DOHH2 (cell line): ENCODE data around the gene BORA.

Source experiments
- H3F3A ChIP-seq: fragments of 200-600 bp; sonication (generic), shearing (Covaris generic); 2 replicates; pipeline ENCODE4 v1.6.0; 2016; ENCODE audit warnings: antibody characterized with exemption, mild to moderate bottlenecking; ENCODE audit not compliant: control insufficient read depth, insufficient read depth
- H3K27ac ChIP-seq: fragments of 200-600 bp; sonication (generic); 2 replicates; pipeline ENCODE4 v1.5.1; 2014; ENCODE audit warnings: low read depth, mild to moderate bottlenecking, low read length, moderate library complexity
- H3K27me3 ChIP-seq: fragments of 200-600 bp; sonication (generic); 2 replicates; pipeline ENCODE4 v1.6.1; 2014; ENCODE audit warnings: mild to moderate bottlenecking, low read length, mixed read lengths; ENCODE audit not compliant: control insufficient read depth
- H3K36me3 ChIP-seq: fragments of 200-600 bp; sonication (generic); 2 replicates; pipeline ENCODE4 v1.6.1; 2014; ENCODE audit warnings: mild to moderate bottlenecking, low read length, moderate library complexity, mixed read lengths; ENCODE audit not compliant: control insufficient read depth
- H3K4me1 ChIP-seq: fragments of 200-600 bp; sonication (generic); 2 replicates; pipeline ENCODE4 v1.6.1; 2014; ENCODE audit warnings: mild to moderate bottlenecking, low read length, mixed read lengths; ENCODE audit not compliant: control insufficient read depth
- H3K4me2 ChIP-seq: fragments of 200-600 bp; sonication (generic); 2 replicates; pipeline ENCODE4 v1.6.0; 2014; ENCODE audit warnings: mild to moderate bottlenecking, low read length, moderate library complexity
- H3K4me3 ChIP-seq: fragments of 200-600 bp; sonication (generic); 2 replicates; pipeline ENCODE4 v1.5.1; 2014; ENCODE audit warnings: mild to moderate bottlenecking, low read length, mixed read lengths
- H3K79me2 ChIP-seq: fragments of 200-600 bp; sonication (generic); 2 replicates; pipeline ENCODE4 v1.6.1; 2014; ENCODE audit warnings: mild to moderate bottlenecking, low read length, mixed read lengths; ENCODE audit not compliant: control insufficient read depth
- H3K9me2 ChIP-seq: fragments of 200-600 bp; sonication (generic); replicated peaks from 2 replicates; pipeline ENCODE4 v1.6.1; 2014; ENCODE audit warnings: mild to moderate bottlenecking, low read length, mixed read lengths; ENCODE audit not compliant: control insufficient read depth
- H3K9me3 ChIP-seq: fragments of 200-600 bp; sonication (generic); 2 replicates; pipeline ENCODE4 v1.6.1; 2014; ENCODE audit warnings: antibody characterized with exemption, low read length, mixed read lengths; ENCODE audit not compliant: control insufficient read depth, insufficient read depth
- H4K20me1 ChIP-seq: fragments of 200-600 bp; sonication (generic); 2 replicates; pipeline ENCODE4 v1.6.0; 2014; ENCODE audit warnings: low read depth, mild to moderate bottlenecking, antibody characterized with exemption, low read length, moderate library complexity; ENCODE audit not compliant: control insufficient read depth, insufficient read depth
- EZH2phosphoT487 ChIP-seq: fragments of 200-600 bp; sonication (generic); IDR thresholded peaks from 2 replicates; pipeline ENCODE4 v1.6.1; 2017; ENCODE audit warnings: borderline replicate concordance, mild to moderate bottlenecking, antibody characterized with exemption, low read length, moderate library complexity, mixed read lengths
- TF ChIP-seq, protein P1 (sequence below): fragments of 200-600 bp; sonication (generic); IDR thresholded peaks from one replicate; pipeline ENCODE4 v1.5.1; 2014; ENCODE audit warnings: antibody characterized with exemption, mild to moderate bottlenecking, low read depth, low read length; ENCODE audit not compliant: poor library complexity, severe bottlenecking

The BORA gene

GRCh38 chr13:72792640-72793039 is 64.9 kb downstream of the BORA start:
- peaks cover 42% of the 10 kb centered on the region for H3K79me2 ChIP-seq
- H3K4me2 ChIP-seq = no peak overlapping the region
- no peak overlapping the region for H3K4me3 ChIP-seq
- peaks cover 84% of the 10 kb centered on the region for H3K36me3 ChIP-seq
- no peak overlapping the region for H3K27ac ChIP-seq
- H4K20me1 ChIP-seq = no peaks in the 10 kb centered on the region
- H3K27me3 ChIP-seq = no peaks in the 10 kb centered on the region
- H3K9me2 ChIP-seq = no peaks in the 10 kb centered on the region
- H3K4me1 ChIP-seq = no peaks in the 10 kb centered on the region
- H3F3A ChIP-seq = no peaks in the 10 kb centered on the region; the same call in 1 of the 2 replicates
- no peak for TF ChIP-seq EZH2phosphoT487
- TF ChIP-seq, protein P1, sequence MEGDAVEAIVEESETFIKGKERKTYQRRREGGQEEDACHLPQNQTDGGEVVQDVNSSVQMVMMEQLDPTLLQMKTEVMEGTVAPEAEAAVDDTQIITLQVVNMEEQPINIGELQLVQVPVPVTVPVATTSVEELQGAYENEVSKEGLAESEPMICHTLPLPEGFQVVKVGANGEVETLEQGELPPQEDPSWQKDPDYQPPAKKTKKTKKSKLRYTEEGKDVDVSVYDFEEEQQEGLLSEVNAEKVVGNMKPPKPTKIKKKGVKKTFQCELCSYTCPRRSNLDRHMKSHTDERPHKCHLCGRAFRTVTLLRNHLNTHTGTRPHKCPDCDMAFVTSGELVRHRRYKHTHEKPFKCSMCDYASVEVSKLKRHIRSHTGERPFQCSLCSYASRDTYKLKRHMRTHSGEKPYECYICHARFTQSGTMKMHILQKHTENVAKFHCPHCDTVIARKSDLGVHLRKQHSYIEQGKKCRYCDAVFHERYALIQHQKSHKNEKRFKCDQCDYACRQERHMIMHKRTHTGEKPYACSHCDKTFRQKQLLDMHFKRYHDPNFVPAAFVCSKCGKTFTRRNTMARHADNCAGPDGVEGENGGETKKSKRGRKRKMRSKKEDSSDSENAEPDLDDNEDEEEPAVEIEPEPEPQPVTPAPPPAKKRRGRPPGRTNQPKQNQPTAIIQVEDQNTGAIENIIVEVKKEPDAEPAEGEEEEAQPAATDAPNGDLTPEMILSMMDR = no peak
- no peaks in the 10 kb centered on the region for H3K9me3 ChIP-seq

DNA sequence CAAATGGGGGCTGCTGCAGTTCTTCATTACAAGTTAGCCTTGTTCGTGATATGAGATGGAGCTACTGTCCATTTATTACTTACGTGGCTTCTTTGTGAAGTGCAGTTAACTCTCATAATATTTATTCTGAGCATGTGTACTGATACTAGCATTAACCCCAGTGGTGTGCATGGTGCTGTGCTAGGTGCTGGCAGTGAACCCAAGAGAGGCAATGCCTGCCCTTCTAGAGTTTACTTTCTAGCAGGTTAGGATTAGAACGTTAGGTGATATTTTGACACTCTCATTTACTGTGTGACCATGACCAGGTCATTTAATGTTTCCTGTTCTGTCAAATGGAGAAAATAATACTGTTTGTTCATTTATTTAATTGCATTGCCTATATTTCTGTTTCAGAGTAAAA is 71.1 kb downstream of the BORA start:
- Histone ChIP-seq H3K4me3 (no peak overlapping the region), H3K27ac (no peak overlapping the region), H4K20me1 (no peaks in the 10 kb centered on the region), H3K4me1 (no peaks in the 10 kb centered on the region), H3F3A (no peaks in the 10 kb centered on the region), H3K79me2 (peaks cover 2% of the 10 kb centered on the region; the same call in 1 of the 2 replicates), H3K9me2 (no peaks in the 10 kb centered on the region), H3K27me3 (no peaks in the 10 kb centered on the region), H3K36me3 (peaks cover 80% of the 10 kb centered on the region), H3K9me3 (no peaks in the 10 kb centered on the region), H3K4me2 (no peak overlapping the region)
- TF ChIP-seq, protein P1 = no peak
- TF ChIP-seq EZH2phosphoT487 = no peak

DNA sequence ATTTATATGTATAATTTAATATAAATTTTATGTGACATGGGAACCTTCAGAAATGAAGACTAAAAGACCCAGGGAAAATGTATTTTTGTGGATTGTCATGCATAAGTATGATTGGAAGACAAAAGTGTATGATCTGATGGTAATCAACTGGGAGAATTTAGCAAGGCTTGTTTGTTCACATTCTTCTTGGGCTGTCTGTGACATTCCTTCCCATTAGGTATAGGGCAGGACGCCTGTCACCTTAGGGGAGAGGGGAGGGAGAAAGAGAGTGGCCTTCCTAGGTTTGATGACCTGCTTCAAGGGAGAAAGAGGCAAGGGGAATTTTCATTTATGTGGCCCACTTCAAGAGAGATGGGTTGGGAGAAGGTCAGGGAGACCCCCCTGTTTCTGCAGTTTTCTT is 76.6 kb downstream of the BORA start:
- H3K36me3 ChIP-seq = peaks cover 58% of the 10 kb centered on the region
- H3K27ac ChIP-seq = no peak overlapping the region
- no peaks in the 10 kb centered on the region for H3K9me3 ChIP-seq
- H3K4me2 ChIP-seq = no peak overlapping the region
- no peaks in the 10 kb centered on the region; the same call in 1 of the 2 replicates for H3K4me1 ChIP-seq
- no peaks in the 10 kb centered on the region; the same call in 1 of the 2 replicates for H4K20me1 ChIP-seq
- peaks cover 16% of the 10 kb centered on the region; the same call in 1 of the 2 replicates for H3F3A ChIP-seq
- H3K79me2 ChIP-seq = no peaks in the 10 kb centered on the region
- TF ChIP-seq, protein P1 = no peak
- no peak for TF ChIP-seq EZH2phosphoT487
- no peaks in the 10 kb centered on the region for H3K27me3 ChIP-seq
- H3K4me3 ChIP-seq = no peak overlapping the region
- no peaks in the 10 kb centered on the region for H3K9me2 ChIP-seq
